Uterus (tissue), 4 donors: ENCODE results near the gene TRAF3. TPM values are rescaled to one million over a fixed set of nuclear protein-coding genes. Genes with fewer than 3 reads are reported as not detected.

ENCODE experiments used
- DNase-seq, 2 donors: peaks; one replicate each; pipeline ENCODE4 v3.0.0-alpha.2; 2019 to 2020
- H3K27ac ChIP-seq, 2 donors: fragments of 200-600 bp; sonication (generic); 1 replicate in 1 of 2; 2 replicates in 1 of 2; pipeline ENCODE4 v1.5.1; 2016 to 2018
- H3K27me3 ChIP-seq, 2 donors: fragments of 200-600 bp; sonication (generic); one replicate each; pipeline ENCODE4 v1.5.1; 2018 to 2019; ENCODE audit warnings: control low read depth in 1 of 2
- H3K36me3 ChIP-seq, 2 donors: fragments of 200-600 bp; sonication (generic); one replicate each; pipeline ENCODE4 v1.5.1; 2019; ENCODE audit warnings: control low read depth in 1 of 2
- H3K4me1 ChIP-seq, 2 donors: fragments of 200-600 bp; sonication (generic); one replicate each; pipeline ENCODE4 v1.5.1; 2018 to 2019; ENCODE audit warnings: control low read depth in 1 of 2
- H3K4me3 ChIP-seq, 2 donors: fragments of 200-600 bp; sonication (generic); 1 replicate in 1 of 2; 2 replicates in 1 of 2; pipeline ENCODE4 v1.5.1; 2018 to 2019; ENCODE audit warnings: mild to moderate bottlenecking in 1 of 2
- H3K9me3 ChIP-seq, 2 donors: fragments of 200-600 bp; sonication (generic); one replicate each; pipeline ENCODE4 v1.5.1; 2019; ENCODE audit warnings: control low read depth in 1 of 2
- POLR2A ChIP-seq, 2 donors: fragments of 450-650 bp; IDR thresholded peaks; one replicate each; pipeline ENCODE4 v1.6.1; 2016; ENCODE audit warnings: antibody characterized with exemption in 2 of 2, mild to moderate bottlenecking in 1 of 2, moderate library complexity in 1 of 2
- intact Hi-C: fragments of 100-400 bp; cut with DNase I; formaldehyde crosslinking; loops from one replicate; pipeline ENCODE4 v1.15.1; 2023; ENCODE audit warnings: low total_unique reads
- small RNA-seq: library from RNA; depleted of rRNA; stranded (forward); fragments of <200 nt; gene quantifications from one replicate; pipeline ENCODE3, GENCODE V24; 2016
- total RNA-seq, 4 donors: library from RNA; depleted of rRNA in 3 of 4; stranded (reverse); fragments of >200 nt in 3 of 4; gene quantifications; one replicate each; pipeline versions ENCODE4 v1.1.0 to v1.2.4, GENCODE V29; 2014 to 2023
- TF ChIP-seq, protein P1 (sequence below), 4 experiments: fragments of 200-600 bp in 2 of 4; fragments of 450-650 bp in 2 of 4; sonication (generic) in 2 of 4; IDR thresholded peaks; one replicate each; pipeline ENCODE4 v1.5.1; 2016 to 2019; ENCODE audit warnings: antibody characterized with exemption in 4 of 4, mild to moderate bottlenecking in 2 of 4, moderate library complexity in 1 of 4
- donor health status: DM: yes; HTN: yes; CAD: no.

TRAF3 gene
- total RNA-seq, 4 donors from 2014 or later: 7.4 to 33.1 (median 22.1) TPM

DNA sequence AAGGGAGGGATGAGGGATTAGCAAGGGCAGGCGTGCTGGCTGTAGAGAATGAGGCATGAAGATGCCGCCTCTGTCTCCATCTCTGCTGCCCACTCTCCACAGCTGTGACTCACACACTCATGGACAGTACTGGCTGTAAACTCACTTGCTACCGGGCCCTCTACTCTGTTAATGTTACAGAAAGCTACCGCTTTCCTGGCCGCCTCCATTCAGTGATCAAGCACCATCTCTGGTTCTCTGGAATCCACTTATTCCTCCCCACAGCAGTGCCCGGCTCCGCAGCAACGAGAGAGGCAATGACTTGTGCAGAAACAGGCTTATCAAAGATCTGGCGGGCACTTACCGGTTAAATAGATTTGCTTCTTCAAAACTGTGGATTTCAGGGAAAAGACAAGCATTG lies 180.0 kb downstream of the TRAF3 start:
- Histone ChIP-seq H3K4me1 (no peaks in the 10 kb centered on the region), H3K9me3 (no peaks in the 10 kb centered on the region), H3K4me3 (no peak overlapping the region), H3K36me3 (no peaks in the 10 kb centered on the region), H3K27ac (no peak overlapping the region), H3K27me3 (no peaks in the 10 kb centered on the region)
- intact Hi-C loops: no loop called here
- no peak for TF ChIP-seq POLR2A (IDR thresholded peaks at IDR 0.05)
- TF ChIP-seq, protein P1, sequence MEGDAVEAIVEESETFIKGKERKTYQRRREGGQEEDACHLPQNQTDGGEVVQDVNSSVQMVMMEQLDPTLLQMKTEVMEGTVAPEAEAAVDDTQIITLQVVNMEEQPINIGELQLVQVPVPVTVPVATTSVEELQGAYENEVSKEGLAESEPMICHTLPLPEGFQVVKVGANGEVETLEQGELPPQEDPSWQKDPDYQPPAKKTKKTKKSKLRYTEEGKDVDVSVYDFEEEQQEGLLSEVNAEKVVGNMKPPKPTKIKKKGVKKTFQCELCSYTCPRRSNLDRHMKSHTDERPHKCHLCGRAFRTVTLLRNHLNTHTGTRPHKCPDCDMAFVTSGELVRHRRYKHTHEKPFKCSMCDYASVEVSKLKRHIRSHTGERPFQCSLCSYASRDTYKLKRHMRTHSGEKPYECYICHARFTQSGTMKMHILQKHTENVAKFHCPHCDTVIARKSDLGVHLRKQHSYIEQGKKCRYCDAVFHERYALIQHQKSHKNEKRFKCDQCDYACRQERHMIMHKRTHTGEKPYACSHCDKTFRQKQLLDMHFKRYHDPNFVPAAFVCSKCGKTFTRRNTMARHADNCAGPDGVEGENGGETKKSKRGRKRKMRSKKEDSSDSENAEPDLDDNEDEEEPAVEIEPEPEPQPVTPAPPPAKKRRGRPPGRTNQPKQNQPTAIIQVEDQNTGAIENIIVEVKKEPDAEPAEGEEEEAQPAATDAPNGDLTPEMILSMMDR (IDR thresholded peaks at IDR 0.05): no peak
- no peak for DNase-seq

DNA sequence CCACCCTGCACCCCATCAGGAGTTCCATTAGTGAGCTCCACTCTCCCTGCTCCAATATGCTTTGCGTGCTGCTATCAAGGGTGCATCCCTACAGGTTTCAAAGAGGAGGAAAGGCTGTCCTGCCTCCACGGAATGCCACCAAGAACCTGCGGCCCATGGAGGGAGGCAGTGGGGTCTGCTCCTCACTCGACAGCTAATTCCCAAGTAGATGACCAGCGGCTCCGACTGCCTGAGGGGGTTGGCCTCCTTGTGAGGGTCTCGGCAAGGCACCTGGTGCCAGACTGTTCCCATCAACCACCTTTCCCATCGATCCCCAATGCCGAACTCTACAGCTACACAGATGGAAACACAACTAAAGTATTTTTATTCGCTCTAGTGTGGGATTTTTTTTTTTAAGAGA lies 181.2 kb downstream of the TRAF3 start:
- TF ChIP-seq, protein P1 (IDR thresholded peaks at IDR 0.05): no peak
- no peak for TF ChIP-seq POLR2A (IDR thresholded peaks at IDR 0.05)
- no peak overlapping the region for H3K27ac ChIP-seq
- no peaks in the 10 kb centered on the region for H3K4me1 ChIP-seq
- no peaks in the 10 kb centered on the region for H3K9me3 ChIP-seq
- no peak for DNase-seq
- H3K4me3 ChIP-seq: no peak overlapping the region
- intact Hi-C loops: no loop called here
- H3K36me3 ChIP-seq: no peaks in the 10 kb centered on the region
- H3K27me3 ChIP-seq: no peaks in the 10 kb centered on the region

Small RNA genes lying within 50 kb of the gene (small RNA-seq; reads per million reads assigned to genes)
- gene RNU6-1316P: not detected

Other genes starting within 250 kb of the TRAF3 start
- 10 to 100 TPM in 2 of 4 donors, 1 to 10 TPM in 2; 3.3 to 40.0 (median 19.7) TPM for gene RCOR1, start 184.8 kb upstream of the TRAF3 start, total RNA-seq
- gene AMN, start 145.2 kb downstream of the TRAF3 start, total RNA-seq: 1 to 10 TPM in 1 of 4 donors, under 1 TPM in 1, not detected in 2; 0.69 to 2.9 TPM